Left lung (tissue), 10 donors: ENCODE results near the gene LAMA2. TPM values are rescaled to one million over a fixed set of nuclear protein-coding genes. Genes with fewer than 3 reads are reported as not detected.

ENCODE experiments used
- ATAC-seq: fragments of 200-7000 bp; cut with Tn5 transposase; one replicate; pipeline ENCODE4 v1.9.1; 2020; ENCODE audit warnings: moderate library complexity
- DNase-seq, 4 donors: peaks; one replicate each; pipeline ENCODE4 v3.0.0-alpha.2; 2013 to 2020
- H3K27ac ChIP-seq, 2 donors: fragments of 200-600 bp; sonication (generic) in 1 of 2; one replicate each; pipeline versions ENCODE4 v1.5.0 to v1.8.0; 2020 to 2021
- H3K27me3 ChIP-seq, 2 donors: fragments of 200-600 bp; sonication (generic) in 1 of 2; one replicate each; pipeline versions ENCODE4 v1.5.0 to v1.8.0; 2020 to 2021
- H3K36me3 ChIP-seq, 2 donors: fragments of 200-600 bp; sonication (generic) in 1 of 2; one replicate each; pipeline versions ENCODE4 v1.5.0 to v1.8.0; 2020 to 2021
- H3K4me1 ChIP-seq, 2 donors: fragments of 200-600 bp; one replicate each; pipeline ENCODE4 v1.8.0; 2021
- H3K4me3 ChIP-seq, 2 donors: fragments of 200-600 bp; sonication (generic) in 1 of 2; one replicate each; pipeline versions ENCODE4 v1.5.0 to v1.8.0; 2020 to 2021; ENCODE audit warnings: mild to moderate bottlenecking in 1 of 2
- H3K9me3 ChIP-seq, 2 donors: fragments of 200-600 bp; sonication (generic) in 1 of 2; one replicate each; pipeline versions ENCODE4 v1.5.0 to v1.8.0; 2020 to 2021
- intact Hi-C, 2 donors: fragments of 100-400 bp; cut with DNase I; formaldehyde crosslinking; loops; one replicate each; pipeline versions ENCODE4 v1.11.2 to v1.14.2; 2022
- polyA plus RNA-seq, 6 donors: library from polyadenylated mRNA; unstranded; fragments of 120-200 nt; gene quantifications; one replicate each; pipeline ENCODE4 v1.2.1, GENCODE V29; 2013; ENCODE audit not compliant: insufficient read length in 6 of 6
- total RNA-seq, 2 donors: library from RNA; stranded (reverse); fragmentation: NEBNext Ultra II Directional; extraction: Animal tissue kit (Norgen Biotek cat#: 25700); gene quantifications; one replicate each; pipeline ENCODE4 v1.2.1, GENCODE V29; 2021
- TF ChIP-seq, protein P1 (sequence below), 2 donors: fragments of 200-600 bp; sonication (generic) in 1 of 2; IDR thresholded peaks; one replicate each; pipeline versions ENCODE4 v1.5.0 to v1.8.0; 2021; ENCODE audit warnings: antibody characterized with exemption in 2 of 2
- donor health status: DM: no; HTN: yes; CAD: no.
- donor health status: DM: no; HTN: no; CAD: no.

Gene LAMA2
- total and polyA plus RNA-seq, 8 donors, result 32.7 to 91.7 (median 64.7) TPM

DNA sequence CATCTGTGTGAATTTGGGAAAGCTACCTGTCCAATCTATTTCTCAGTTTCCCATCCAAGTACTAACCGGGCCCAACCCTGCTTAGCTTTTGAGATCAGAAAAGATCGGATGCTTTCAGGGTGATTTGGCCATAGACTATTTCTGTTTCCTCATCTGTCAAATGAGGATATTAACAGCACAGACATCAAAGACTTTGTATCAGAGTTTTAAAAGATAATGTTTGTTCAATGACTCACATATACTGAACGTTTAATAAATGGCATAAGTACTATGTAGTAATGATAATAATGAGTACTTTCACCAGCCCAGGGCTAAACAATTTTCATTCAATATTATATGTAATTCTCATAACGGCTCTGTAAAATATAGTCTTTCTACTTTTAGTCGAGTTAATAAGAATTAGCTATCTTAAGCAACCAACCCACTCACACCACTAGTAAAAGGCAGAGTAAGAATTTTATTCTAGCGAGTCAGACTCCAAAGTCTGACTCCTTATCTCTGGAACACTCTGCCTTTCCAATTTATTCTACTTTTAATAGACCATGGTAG is 610.5 kb downstream of the LAMA2 start:
- TF ChIP-seq, protein P1, sequence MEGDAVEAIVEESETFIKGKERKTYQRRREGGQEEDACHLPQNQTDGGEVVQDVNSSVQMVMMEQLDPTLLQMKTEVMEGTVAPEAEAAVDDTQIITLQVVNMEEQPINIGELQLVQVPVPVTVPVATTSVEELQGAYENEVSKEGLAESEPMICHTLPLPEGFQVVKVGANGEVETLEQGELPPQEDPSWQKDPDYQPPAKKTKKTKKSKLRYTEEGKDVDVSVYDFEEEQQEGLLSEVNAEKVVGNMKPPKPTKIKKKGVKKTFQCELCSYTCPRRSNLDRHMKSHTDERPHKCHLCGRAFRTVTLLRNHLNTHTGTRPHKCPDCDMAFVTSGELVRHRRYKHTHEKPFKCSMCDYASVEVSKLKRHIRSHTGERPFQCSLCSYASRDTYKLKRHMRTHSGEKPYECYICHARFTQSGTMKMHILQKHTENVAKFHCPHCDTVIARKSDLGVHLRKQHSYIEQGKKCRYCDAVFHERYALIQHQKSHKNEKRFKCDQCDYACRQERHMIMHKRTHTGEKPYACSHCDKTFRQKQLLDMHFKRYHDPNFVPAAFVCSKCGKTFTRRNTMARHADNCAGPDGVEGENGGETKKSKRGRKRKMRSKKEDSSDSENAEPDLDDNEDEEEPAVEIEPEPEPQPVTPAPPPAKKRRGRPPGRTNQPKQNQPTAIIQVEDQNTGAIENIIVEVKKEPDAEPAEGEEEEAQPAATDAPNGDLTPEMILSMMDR (IDR thresholded peaks at IDR 0.05), result no peak
- ATAC-seq (peak; percentile 3), DNase-seq (no peak)
- Histone ChIP-seq H3K36me3 (no peaks in the 10 kb centered on the region), H3K27me3 (no peaks in the 10 kb centered on the region), H3K4me3 (no peak overlapping the region), H3K27ac (peak overlapping the region in 1 of 2 donors; percentile 8), H3K4me1 (peaks cover 21 to 51% of the 10 kb centered on the region in 2 donors), H3K9me3 (no peaks in the 10 kb centered on the region)
- intact Hi-C loops, result no loop called here

- H3K36me3 ChIP-seq, result no peaks in the 10 kb centered on the region
- TF ChIP-seq, protein P1 (IDR thresholded peaks at IDR 0.05), result no peak
- no peak for DNase-seq
- no peak for ATAC-seq
- H3K4me1 ChIP-seq, result peaks cover 21 to 54% of the 10 kb centered on the region in 2 donors
- intact Hi-C loops, result no loop called here
- H3K4me3 ChIP-seq, result no peak overlapping the region
- no peaks in the 10 kb centered on the region for H3K27me3 ChIP-seq
- H3K9me3 ChIP-seq, result no peaks in the 10 kb centered on the region
- H3K27ac ChIP-seq, result no peak overlapping the region
Observed at GRCh38 chr6:129494099-129494498, 611.2 kb downstream of the LAMA2 start.

GRCh38 chr6:129494586-129494985 is 611.6 kb downstream of the LAMA2 start:
- H3K9me3 ChIP-seq, result no peaks in the 10 kb centered on the region
- no peaks in the 10 kb centered on the region for H3K27me3 ChIP-seq
- TF ChIP-seq, protein P1 (IDR thresholded peaks at IDR 0.05), result no peak
- H3K4me3 ChIP-seq, result no peak overlapping the region
- H3K4me1 ChIP-seq, result peaks cover 20 to 54% of the 10 kb centered on the region in 2 donors
- no peak overlapping the region for H3K27ac ChIP-seq
- DNase-seq, result no peak
- no peaks in the 10 kb centered on the region for H3K36me3 ChIP-seq
- ATAC-seq, result no peak
- intact Hi-C loops, result no loop called here

GRCh38 chr6:129495652-129496051 is 612.7 kb downstream of the LAMA2 start:
- intact Hi-C loops, result no loop called here
- H3K9me3 ChIP-seq, result no peaks in the 10 kb centered on the region
- DNase-seq (no peak), ATAC-seq (no peak)
- no peak overlapping the region for H3K27ac ChIP-seq
- no peaks in the 10 kb centered on the region for H3K36me3 ChIP-seq
- no peaks in the 10 kb centered on the region for H3K27me3 ChIP-seq
- H3K4me3 ChIP-seq, result no peak overlapping the region
- TF ChIP-seq, protein P1 (IDR thresholded peaks at IDR 0.05), result no peak
- peaks cover 10 to 53% of the 10 kb centered on the region in 2 donors for H3K4me1 ChIP-seq

- H3K4me3 ChIP-seq, result no peak overlapping the region
- intact Hi-C loops, result no loop called here
- DNase-seq (no peak), ATAC-seq (no peak)
- TF ChIP-seq, protein P1 (IDR thresholded peaks at IDR 0.05), result no peak
- peak overlapping the region in 1 of 2 donors; percentile 9 for H3K27ac ChIP-seq
- no peaks in the 10 kb centered on the region for H3K27me3 ChIP-seq
- H3K4me1 ChIP-seq, result peaks cover 0 to 46% of the 10 kb centered on the region in 2 donors
- no peaks in the 10 kb centered on the region for H3K9me3 ChIP-seq
- H3K36me3 ChIP-seq, result no peaks in the 10 kb centered on the region
Observed at GRCh38 chr6:129497481-129498441, 614.8 kb downstream of the LAMA2 start.
